Heart left ventricle (tissue), 13 donors: ENCODE measurements around the gene NUDC.

Source experiments
- CTCF ChIP-seq, 12 donors: fragments of 200-600 bp; sonication (generic) in 4 of 12; IDR thresholded peaks; one replicate each; pipeline versions ENCODE4 v1.5.0 to v1.8.0; 2018 to 2022; ENCODE audit warnings: antibody characterized with exemption in 12 of 12, mild to moderate bottlenecking in 5 of 12
- POLR2A ChIP-seq, 2 donors: fragments of 450-650 bp; IDR thresholded peaks; one replicate each; pipeline ENCODE4 v1.6.1; 2017; ENCODE audit warnings: antibody characterized with exemption in 2 of 2, mild to moderate bottlenecking in 2 of 2, moderate library complexity in 2 of 2
- donor health status: ischemic (EF 13 %, LVEDD 7.1; RV severe dilation, severe dysfunction).
- donor health status: DM: no; HTN: yes; CAD: no.
- donor health status: DM: no; HTN: no; CAD: no.
- donor health status: ischemic (EF 25% LVEDD 6.9; RV normal size, moderate dysfunction).
- donor health status: ischemic (EF 25% LVEDD 5.7; RV mildly dilated, moderate dysfunction).
- donor health status: ischemic (EF 35%, LVEDD 5.7; RV mildly dilated, moderate dysfunction).
- donor health status: nonischemic (EF 11% LVEDD 7.7; RV severe dilation, severe dysfunction).
- donor health status: DM: yes; HTN: yes; CAD: no.
- donor health status: PGD.
- donor health status: ischemic (EF 29% LVEDD 5.4; RV normal size, mild dysfunction).
- donor health status: nonischemic (EF 23%, LVEDD 6.1; RV moderate dilation, normal function).

GRCh38 chr1:26900815-26901511, 20.6 kb upstream of the NUDC start:
- TF ChIP-seq POLR2A (IDR thresholded peaks at IDR 0.05) (no peak), CTCF (IDR thresholded peaks at IDR 0.05) (no peak)
